Measurements from ENCODE around the gene CHST10. TPM values are rescaled to one million over a fixed set of nuclear protein-coding genes. Genes with fewer than 3 reads are reported as not detected.

Gene CHST10
- total RNA-seq, 1 donor from 2014 or later: 33.0 TPM

DNA sequence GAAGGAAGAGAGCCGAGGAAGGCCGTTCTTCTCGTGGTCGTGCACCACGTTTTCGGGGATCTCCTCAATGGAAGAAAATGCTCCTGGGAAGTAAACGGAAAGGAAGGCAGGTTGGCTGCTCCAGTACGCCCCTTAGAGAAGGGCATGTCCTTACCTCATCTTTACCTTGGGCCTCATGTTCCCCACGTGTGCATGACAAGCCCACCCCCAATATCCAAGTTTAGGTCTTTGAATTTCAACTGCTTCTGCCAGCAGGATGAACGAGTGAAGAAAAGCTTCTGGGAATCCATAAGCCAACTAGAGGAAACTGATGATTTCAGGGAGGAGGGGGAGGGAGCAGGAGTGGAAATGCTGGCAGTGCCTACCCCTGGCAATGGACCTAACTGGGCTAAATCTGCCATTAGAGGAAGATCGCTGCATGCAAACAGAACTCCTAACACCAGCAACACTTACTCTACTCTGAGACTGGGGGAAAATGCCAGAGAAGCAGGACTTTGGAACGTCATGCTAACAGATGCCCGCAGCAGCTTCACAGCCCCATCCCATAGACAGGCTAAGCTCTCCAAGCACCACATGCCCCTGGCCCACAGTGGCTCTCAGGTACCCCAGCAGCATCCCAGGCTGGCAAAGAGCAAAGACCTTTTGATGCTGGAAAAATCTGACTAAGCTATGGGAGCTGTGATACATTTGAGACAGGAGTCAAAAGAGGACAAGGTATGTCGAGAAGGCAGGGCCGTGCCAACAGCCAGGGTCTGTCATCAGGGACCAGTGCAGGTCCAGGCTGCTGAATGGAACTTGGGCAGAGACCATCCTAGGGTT lies 21.7 kb downstream of the CHST10 start:
- peaks cover 7% of the 10 kb centered on the region for H3K36me3 Mint-ChIP-seq (ENCODE audit: low read depth)
- H3K9me3 Mint-ChIP-seq: no peaks in the 10 kb centered on the region
- no peak overlapping the region for H3K27ac Mint-ChIP-seq (ENCODE audit: unreplicated experiment)
- H3K27me3 Mint-ChIP-seq (ENCODE audit: low read depth): no peaks in the 10 kb centered on the region
- H3K4me3 Mint-ChIP-seq: no peak overlapping the region
- no peak for DNase-seq (ENCODE audit: low read depth, low spot score)
- H3K4me1 Mint-ChIP-seq: no peaks in the 10 kb centered on the region
- no peak for TF ChIP-seq CTCF (conservative IDR thresholded peaks at IDR 0.05)

- no peak for TF ChIP-seq CTCF (conservative IDR thresholded peaks at IDR 0.05)
- Mint-ChIP-seq H3K9me3 (no peaks in the 10 kb centered on the region), H3K27me3 (ENCODE audit: low read depth) (no peaks in the 10 kb centered on the region), H3K4me3 (no peak overlapping the region), H3K4me1 (no peaks in the 10 kb centered on the region), H3K36me3 (ENCODE audit: low read depth) (peaks cover 7% of the 10 kb centered on the region), H3K27ac (ENCODE audit: unreplicated experiment) (no peak overlapping the region)
- DNase-seq (ENCODE audit: low read depth, low spot score): no peak
These were observed 23.3 kb downstream of the CHST10 start for GRCh38 chr2:100394111-100394641.

GRCh38 chr2:100393362-100393761 lies 24.1 kb downstream of the CHST10 start:
- Mint-ChIP-seq H3K4me1 (no peaks in the 10 kb centered on the region), H3K4me3 (no peak overlapping the region), H3K9me3 (no peaks in the 10 kb centered on the region), H3K27me3 (ENCODE audit: low read depth) (no peaks in the 10 kb centered on the region), H3K27ac (ENCODE audit: unreplicated experiment) (no peak overlapping the region), H3K36me3 (ENCODE audit: low read depth) (peaks cover 15% of the 10 kb centered on the region)
- no peak for TF ChIP-seq CTCF (conservative IDR thresholded peaks at IDR 0.05)
- DNase-seq (ENCODE audit: low read depth, low spot score): no peak

DNA sequence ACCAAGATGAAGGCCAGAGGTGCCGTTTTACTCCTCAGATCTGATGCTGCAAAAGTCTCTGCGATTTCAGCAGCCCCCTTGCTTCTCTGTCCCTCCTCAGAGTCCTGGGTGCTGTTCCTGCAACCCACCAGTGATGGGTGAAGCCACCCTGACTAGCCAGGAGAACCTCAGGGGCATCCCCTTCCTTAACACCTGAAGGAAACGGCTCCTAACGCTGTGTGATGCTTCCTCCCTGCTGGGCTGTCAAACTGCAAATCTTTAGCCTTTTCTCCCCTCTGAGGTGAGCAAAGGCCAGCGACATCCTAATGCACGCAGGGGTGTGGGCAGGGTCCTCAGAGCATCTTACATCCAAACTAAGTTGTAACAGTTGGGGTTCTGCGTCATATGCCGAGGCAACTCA lies 24.8 kb downstream of the CHST10 start:
- H3K27me3 Mint-ChIP-seq (ENCODE audit: low read depth): no peaks in the 10 kb centered on the region
- H3K4me3 Mint-ChIP-seq: no peak overlapping the region
- no peaks in the 10 kb centered on the region for H3K4me1 Mint-ChIP-seq
- TF ChIP-seq CTCF (conservative IDR thresholded peaks at IDR 0.05): no peak
- H3K27ac Mint-ChIP-seq (ENCODE audit: unreplicated experiment): no peak overlapping the region
- peaks cover 17% of the 10 kb centered on the region for H3K36me3 Mint-ChIP-seq (ENCODE audit: low read depth)
- no peaks in the 10 kb centered on the region for H3K9me3 Mint-ChIP-seq
- no peak for DNase-seq (ENCODE audit: low read depth, low spot score)

DNA sequence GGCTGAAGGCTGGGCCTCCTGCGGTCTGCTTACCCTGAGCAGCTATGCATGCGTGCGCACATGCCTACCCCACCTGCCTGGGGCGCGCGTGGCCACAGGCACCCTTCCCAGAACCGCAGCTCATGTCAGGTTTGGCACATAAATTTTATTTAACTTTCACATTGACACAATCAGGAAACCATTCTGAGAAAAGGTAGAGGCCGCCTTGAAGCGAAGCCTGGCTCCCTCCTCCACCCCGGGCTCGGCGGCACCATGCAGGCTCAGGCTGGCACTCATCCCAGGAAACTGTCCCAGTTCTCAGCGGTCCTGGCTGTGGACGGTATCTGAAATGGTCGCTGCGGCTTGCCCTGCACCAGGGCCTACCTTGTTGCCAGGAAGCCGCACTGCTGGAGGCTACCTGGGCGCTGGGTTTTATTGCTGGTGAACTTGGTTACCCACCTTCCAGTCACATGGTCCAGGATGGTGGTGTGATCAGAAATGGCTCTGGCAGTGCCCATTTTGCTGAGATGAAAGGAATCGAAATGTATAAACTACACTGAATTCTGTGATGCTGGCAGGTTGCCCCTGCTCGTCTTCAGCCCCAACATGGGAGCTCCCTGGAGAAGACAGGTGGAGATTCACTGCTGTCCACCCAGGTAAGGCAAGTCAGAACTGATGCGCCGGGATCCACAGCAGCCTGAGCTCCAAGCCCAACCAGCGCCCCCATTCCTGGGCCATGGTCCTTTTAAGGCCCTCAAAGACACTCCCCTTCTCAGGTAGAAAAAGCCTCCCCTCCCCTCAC lies 25.5 kb downstream of the CHST10 start:
- Mint-ChIP-seq H3K4me3 (no peak overlapping the region), H3K27ac (ENCODE audit: unreplicated experiment) (no peak overlapping the region), H3K9me3 (no peaks in the 10 kb centered on the region), H3K4me1 (no peaks in the 10 kb centered on the region), H3K36me3 (ENCODE audit: low read depth) (peaks cover 22% of the 10 kb centered on the region), H3K27me3 (ENCODE audit: low read depth) (no peaks in the 10 kb centered on the region)
- no peak for TF ChIP-seq CTCF (conservative IDR thresholded peaks at IDR 0.05)
- no peak for DNase-seq (ENCODE audit: low read depth, low spot score)

All from neural crest cell (in vitro differentiated cells).